ENCODE measurements around the gene ADAMTS13.

DNA sequence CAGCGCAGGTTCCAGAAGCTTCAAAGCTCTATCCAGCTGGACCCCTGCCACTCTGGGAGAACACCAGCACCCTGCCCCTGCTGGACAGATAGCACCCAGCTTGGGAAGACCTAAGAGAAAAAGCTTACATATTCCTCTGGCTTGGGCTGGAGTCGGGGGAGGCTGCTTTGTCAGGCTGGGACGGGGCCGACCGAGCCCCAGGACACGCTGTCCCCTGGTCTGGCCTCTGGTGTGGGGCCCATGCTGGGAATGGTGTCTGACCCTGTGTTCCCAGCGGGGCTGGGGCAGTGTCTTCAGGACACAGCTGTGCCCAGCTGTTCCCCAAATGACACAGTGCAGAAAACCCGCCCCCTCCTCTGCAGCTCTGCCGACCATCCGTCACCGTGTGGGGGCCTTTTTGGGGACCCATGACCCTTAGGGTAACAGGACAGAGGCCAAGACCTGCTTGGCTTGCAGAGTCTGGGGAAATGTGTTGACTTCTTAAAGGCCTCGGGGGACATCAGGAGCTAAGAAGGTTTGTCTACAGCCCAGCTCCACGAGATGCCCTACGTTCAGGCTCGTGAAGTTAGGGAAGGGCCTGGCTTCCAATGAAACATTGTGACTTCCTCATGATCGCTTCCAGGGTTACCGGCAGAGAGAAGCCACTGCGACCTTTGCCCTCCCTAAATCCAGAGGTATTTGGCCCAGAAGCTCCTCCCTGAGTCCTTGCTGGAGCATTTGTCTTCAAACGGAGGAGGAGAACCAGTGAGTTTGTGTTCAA is 77.1 kb downstream of the ADAMTS13 start:
- TF ChIP-seq, protein P1, sequence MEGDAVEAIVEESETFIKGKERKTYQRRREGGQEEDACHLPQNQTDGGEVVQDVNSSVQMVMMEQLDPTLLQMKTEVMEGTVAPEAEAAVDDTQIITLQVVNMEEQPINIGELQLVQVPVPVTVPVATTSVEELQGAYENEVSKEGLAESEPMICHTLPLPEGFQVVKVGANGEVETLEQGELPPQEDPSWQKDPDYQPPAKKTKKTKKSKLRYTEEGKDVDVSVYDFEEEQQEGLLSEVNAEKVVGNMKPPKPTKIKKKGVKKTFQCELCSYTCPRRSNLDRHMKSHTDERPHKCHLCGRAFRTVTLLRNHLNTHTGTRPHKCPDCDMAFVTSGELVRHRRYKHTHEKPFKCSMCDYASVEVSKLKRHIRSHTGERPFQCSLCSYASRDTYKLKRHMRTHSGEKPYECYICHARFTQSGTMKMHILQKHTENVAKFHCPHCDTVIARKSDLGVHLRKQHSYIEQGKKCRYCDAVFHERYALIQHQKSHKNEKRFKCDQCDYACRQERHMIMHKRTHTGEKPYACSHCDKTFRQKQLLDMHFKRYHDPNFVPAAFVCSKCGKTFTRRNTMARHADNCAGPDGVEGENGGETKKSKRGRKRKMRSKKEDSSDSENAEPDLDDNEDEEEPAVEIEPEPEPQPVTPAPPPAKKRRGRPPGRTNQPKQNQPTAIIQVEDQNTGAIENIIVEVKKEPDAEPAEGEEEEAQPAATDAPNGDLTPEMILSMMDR (IDR thresholded peaks at IDR 0.05; ENCODE audit: insufficient read depth, low read length, poor library complexity, severe bottlenecking) = no peak
- TF ChIP-seq EZH2phosphoT487 (conservative IDR thresholded peaks at IDR 0.05; ENCODE audit: low read length) = no peak
